ENCODE data around the gene PIGO. TPM values are rescaled to one million over a fixed set of nuclear protein-coding genes. Genes with fewer than 3 reads are reported as not detected.

Gene PIGO
- total RNA-seq, 2 experiments from 2014 or later = 17.5 to 18.9 TPM

- H3K4me3 Mint-ChIP-seq = no peak overlapping the region
- no peaks in the 10 kb centered on the region for H3K27me3 Mint-ChIP-seq
- POLR2A ChIA-PET = no interaction called here
- H3K4me1 ChIP-seq (ENCODE audit: insufficient read depth, low read length) = peaks cover 35% of the 10 kb centered on the region
- peaks cover 52% of the 10 kb centered on the region for H3K36me3 Mint-ChIP-seq (ENCODE audit: low read depth)
- peaks cover 40% of the 10 kb centered on the region for H3K4me1 Mint-ChIP-seq (ENCODE audit: low read depth)
- peaks cover 44% of the 10 kb centered on the region for H3K36me3 ChIP-seq (ENCODE audit: insufficient read depth, low read length)
- CTCF ChIA-PET = interaction anchor here (1.3 kb wide), 1 partner anchor 10 kb away, joined by 3 read pairs; no protein-coding TSS in a partner anchor
- H3K9me3 ChIP-seq (ENCODE audit: control insufficient read depth in 1 of 2, insufficient read depth in 1 of 2, low read length in 2 of 2) = no peaks in the 10 kb centered on the region
- intact Hi-C loops (cut with DNase I, micrococcal nuclease) = loop anchor here in 1 of 2 experiments (10.0 kb wide), 1 partner anchor 1657 kb away; no protein-coding TSS in a partner anchor
- ATAC-seq (ENCODE audit: poor library complexity) (no peak), DNase-seq (no peak)
- H3K27me3 ChIP-seq (ENCODE audit: control insufficient read depth in 1 of 2, insufficient read depth in 2 of 2, low read length in 2 of 2) = no peaks in the 10 kb centered on the region
- H3K4me3 ChIP-seq (ENCODE audit: low read length) = no peak overlapping the region
- no peak overlapping the region for H3K27ac ChIP-seq (ENCODE audit: low read depth in 1 of 2, low read length in 2 of 2)
- no peak for TF ChIP-seq CTCF (IDR thresholded peaks at IDR 0.05)
- H3K27ac Mint-ChIP-seq = no peak overlapping the region
- H3K9me3 Mint-ChIP-seq = no peaks in the 10 kb centered on the region
Measured at GRCh38 chr9:35107297-35108290, 11.2 kb upstream of the PIGO start.

- Mint-ChIP-seq H3K27ac (no peak overlapping the region), H3K27me3 (no peaks in the 10 kb centered on the region), H3K36me3 (ENCODE audit: low read depth) (peaks cover 54% of the 10 kb centered on the region), H3K9me3 (no peaks in the 10 kb centered on the region), H3K4me3 (no peak overlapping the region), H3K4me1 (ENCODE audit: low read depth) (peaks cover 38% of the 10 kb centered on the region)
- CTCF ChIA-PET = interaction anchor here (0.6 to 1.3 kb wide), 2 partner anchors 9 to 539 kb away, joined by 3 to 4 read pairs; no protein-coding TSS in a partner anchor
- intact Hi-C loops (cut with DNase I, micrococcal nuclease) = loop anchor here in 1 of 2 experiments (10.0 kb wide), 1 partner anchor 1658 kb away; no protein-coding TSS in a partner anchor
- Histone ChIP-seq H3K27me3 (ENCODE audit: control insufficient read depth in 1 of 2, insufficient read depth in 2 of 2, low read length in 2 of 2) (no peaks in the 10 kb centered on the region), H3K4me1 (ENCODE audit: insufficient read depth, low read length) (peaks cover 37% of the 10 kb centered on the region), H3K27ac (ENCODE audit: low read depth in 1 of 2, low read length in 2 of 2) (no peak overlapping the region), H3K9me3 (ENCODE audit: control insufficient read depth in 1 of 2, insufficient read depth in 1 of 2, low read length in 2 of 2) (no peaks in the 10 kb centered on the region), H3K36me3 (ENCODE audit: insufficient read depth, low read length) (peaks cover 44% of the 10 kb centered on the region), H3K4me3 (ENCODE audit: low read length) (no peak overlapping the region)
- ATAC-seq (ENCODE audit: poor library complexity) (no peak), DNase-seq (no peak)
- no peak for TF ChIP-seq CTCF (IDR thresholded peaks at IDR 0.05)
- POLR2A ChIA-PET = no interaction called here
Measured at GRCh38 chr9:35106343-35106730, 9.9 kb upstream of the PIGO start.

- H3K4me1 ChIP-seq (ENCODE audit: insufficient read depth, low read length) = peaks cover 35% of the 10 kb centered on the region
- H3K9me3 ChIP-seq (ENCODE audit: control insufficient read depth in 1 of 2, insufficient read depth in 1 of 2, low read length in 2 of 2) = no peaks in the 10 kb centered on the region
- H3K36me3 ChIP-seq (ENCODE audit: insufficient read depth, low read length) = peaks cover 47% of the 10 kb centered on the region
- H3K27me3 ChIP-seq (ENCODE audit: control insufficient read depth in 1 of 2, insufficient read depth in 2 of 2, low read length in 2 of 2) = no peaks in the 10 kb centered on the region
- ATAC-seq (ENCODE audit: poor library complexity) = no peak
- Mint-ChIP-seq H3K4me1 (ENCODE audit: low read depth) (peaks cover 38% of the 10 kb centered on the region), H3K27me3 (no peaks in the 10 kb centered on the region), H3K4me3 (no peak overlapping the region), H3K27ac (no peak overlapping the region), H3K9me3 (no peaks in the 10 kb centered on the region), H3K36me3 (ENCODE audit: low read depth) (peaks cover 58% of the 10 kb centered on the region)
- CTCF ChIA-PET = interaction anchor here (1.3 kb wide), 1 partner anchor 8 kb away, joined by 3 read pairs; no protein-coding TSS in a partner anchor
- no peak for DNase-seq
- TF ChIP-seq CTCF (IDR thresholded peaks at IDR 0.05) = no peak
- H3K4me3 ChIP-seq (ENCODE audit: low read length) = no peak overlapping the region
- intact Hi-C loops (cut with DNase I, micrococcal nuclease) = loop anchor here in 1 of 2 experiments (10.0 kb wide), 1 partner anchor 1659 kb away; no protein-coding TSS in a partner anchor
- POLR2A ChIA-PET = no interaction called here
- H3K27ac ChIP-seq (ENCODE audit: low read depth in 1 of 2, low read length in 2 of 2) = no peak overlapping the region
Measured at GRCh38 chr9:35105571-35106342, 9.4 kb upstream of the PIGO start.
